GM19099 (cell line): Measurements from ENCODE around the gene ARHGEF7.

Experiments
- POLR2A ChIP-seq: IDR thresholded peaks from 3 replicates; pipeline ENCODE4 v1.6.1; 2011; ENCODE audit warnings: low read depth; ENCODE audit not compliant: insufficient read length; ENCODE audit errors: extremely low read depth

The ARHGEF7 gene

GRCh38 chr13:111289251-111289650, 174.1 kb downstream of the ARHGEF7 start:
- no peak for TF ChIP-seq POLR2A

DNA sequence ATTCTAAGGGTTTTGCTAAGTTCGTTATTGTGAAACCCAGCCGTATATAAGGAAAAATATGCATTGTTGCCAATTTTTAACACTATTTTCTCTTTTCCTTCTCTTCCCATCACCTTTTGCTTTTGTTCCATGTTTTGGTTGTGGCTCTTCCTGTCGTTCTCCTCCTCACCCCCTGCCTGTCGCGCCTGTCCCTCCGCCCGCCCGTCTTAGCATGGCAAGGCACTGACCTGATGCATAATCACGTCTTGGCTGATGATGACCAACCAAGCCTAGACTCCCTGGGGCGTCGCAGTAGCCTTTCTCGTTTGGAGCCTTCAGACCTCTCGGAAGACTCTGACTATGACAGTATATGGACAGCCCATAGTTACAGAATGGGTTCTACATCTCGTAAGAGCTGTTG, 176.8 kb downstream of the ARHGEF7 start:
- no peak for TF ChIP-seq POLR2A

- no peak for TF ChIP-seq POLR2A
Measured at GRCh38 chr13:111292710-111293485, 177.8 kb downstream of the ARHGEF7 start.

DNA sequence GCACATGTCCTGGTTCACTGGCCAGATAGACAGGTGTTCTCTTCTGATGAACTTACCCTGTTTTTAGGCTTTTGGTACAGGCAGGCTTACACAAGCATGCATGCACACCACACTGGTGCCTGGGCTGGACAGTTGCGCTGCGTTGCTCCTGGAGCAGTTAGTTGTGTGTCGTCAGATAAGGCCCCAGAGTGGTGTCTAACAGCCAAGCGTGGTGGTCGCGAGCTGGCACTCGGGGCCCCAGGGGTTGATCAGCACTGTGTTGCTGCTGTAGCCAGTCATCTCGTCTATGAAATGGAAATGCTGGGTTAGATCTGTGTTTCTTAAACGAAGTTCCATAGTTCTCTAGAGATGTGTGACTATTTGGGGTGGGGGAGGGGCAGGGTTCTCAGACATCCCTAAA, 180.8 kb downstream of the ARHGEF7 start:
- no peak for TF ChIP-seq POLR2A

GRCh38 chr13:111296417-111296816, 181.3 kb downstream of the ARHGEF7 start:
- no peak for TF ChIP-seq POLR2A

DNA sequence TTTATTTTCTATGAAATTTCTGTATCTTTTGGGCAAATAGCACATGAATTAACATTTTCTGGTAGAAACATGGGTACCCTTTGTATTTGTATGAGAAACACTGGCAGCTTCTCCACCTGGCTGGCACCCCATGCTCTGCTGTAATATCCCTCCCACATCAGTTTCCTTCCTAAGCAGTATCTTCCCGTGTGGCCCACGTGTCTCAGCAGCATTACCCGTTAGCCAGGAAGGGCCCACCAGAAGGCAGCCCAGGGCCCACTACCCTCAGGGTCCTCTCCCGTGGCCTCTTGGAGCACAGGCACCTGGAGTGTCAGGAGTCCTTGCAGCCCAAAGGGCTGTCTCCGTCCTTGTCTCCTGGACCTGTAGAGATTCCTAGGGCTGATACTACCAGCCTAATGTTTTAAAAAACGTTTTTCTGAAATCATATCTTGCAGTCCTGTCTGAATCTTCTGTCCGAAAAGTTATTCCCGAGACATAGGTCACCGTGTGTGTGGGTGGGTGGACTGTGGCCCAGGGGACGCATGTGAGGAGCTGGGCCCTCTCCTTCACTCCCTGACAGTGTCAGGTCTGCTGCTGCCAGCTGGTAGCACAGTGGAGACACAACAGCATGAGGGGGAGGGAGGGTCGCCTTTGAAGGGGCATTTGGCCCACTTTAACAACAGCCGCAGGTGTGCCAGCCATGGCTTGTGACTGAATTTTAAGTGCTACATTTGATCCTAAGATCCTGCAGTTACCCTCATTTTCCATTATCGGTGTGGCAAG, 183.3 kb downstream of the ARHGEF7 start:
- no peak for TF ChIP-seq POLR2A

- no peak for TF ChIP-seq POLR2A
Measured at GRCh38 chr13:111302045-111302726, 187.1 kb downstream of the ARHGEF7 start.

- no peak for TF ChIP-seq POLR2A
Measured at GRCh38 chr13:111303559-111303958, 188.4 kb downstream of the ARHGEF7 start.

GRCh38 chr13:111304041-111304544, 189.0 kb downstream of the ARHGEF7 start:
- TF ChIP-seq POLR2A = no peak

GRCh38 chr13:111304603-111305289, 189.6 kb downstream of the ARHGEF7 start:
- no peak for TF ChIP-seq POLR2A

- TF ChIP-seq POLR2A = no peak
Measured at GRCh38 chr13:111312944-111313590, 198.0 kb downstream of the ARHGEF7 start.

DNA sequence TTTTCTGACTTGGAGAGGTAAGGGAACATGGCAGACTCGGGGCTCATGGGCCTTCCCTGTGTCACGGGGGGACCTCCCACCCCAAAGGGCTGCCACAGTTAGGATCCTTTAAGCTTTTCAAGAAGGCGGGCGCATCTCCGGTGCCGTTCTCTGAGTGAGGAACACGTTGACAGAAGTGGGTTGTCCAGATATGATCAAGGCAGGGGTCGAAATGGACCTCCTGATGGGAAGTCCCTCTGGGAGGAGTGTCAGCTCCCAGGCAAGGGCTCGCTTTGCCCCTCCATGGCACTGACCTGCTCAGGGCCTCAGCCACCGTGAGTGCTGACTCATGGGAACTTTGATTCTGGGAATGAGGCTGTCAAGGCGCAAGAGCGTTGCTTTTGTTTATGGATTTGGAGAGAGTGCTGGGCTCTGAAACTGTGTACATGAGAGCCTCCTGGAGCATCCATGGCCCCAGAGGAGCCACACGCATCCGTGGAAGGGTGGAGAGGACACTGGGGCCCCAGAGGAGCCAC, 198.9 kb downstream of the ARHGEF7 start:
- no peak for TF ChIP-seq POLR2A

- TF ChIP-seq POLR2A = no peak
Measured at GRCh38 chr13:111314852-111315251, 199.7 kb downstream of the ARHGEF7 start.

- no peak for TF ChIP-seq POLR2A
Measured at GRCh38 chr13:111315347-111315995, 200.4 kb downstream of the ARHGEF7 start.
